HG03558 (cell line): Measurements from ENCODE around the gene GUCY2C.
"Not testable (repeated sequence)": the region's sequence is repeated elsewhere in the genome, so short reads cannot be mapped to it uniquely, and the experiment has no call there.

ENCODE experiments used
- ATAC-seq: cut with Tn5 transposase; IDR thresholded peaks from one replicate; pipeline ENCODE4 v1.9.1; 2021; ENCODE audit warnings: moderate number of reproducible peaks; ENCODE audit not compliant: unreplicated experiment; ENCODE audit errors: extremely low read depth

Gene GUCY2C

GRCh38 chr12:14696265-14696741, at the start of gene GUCY2C:
Gene GUCY2C, minus strand, starts transcription at chr12:14696599. Its CDS starts 151 bp downstream, at chr12:14696448.
- ATAC-seq: no peak

DNA sequence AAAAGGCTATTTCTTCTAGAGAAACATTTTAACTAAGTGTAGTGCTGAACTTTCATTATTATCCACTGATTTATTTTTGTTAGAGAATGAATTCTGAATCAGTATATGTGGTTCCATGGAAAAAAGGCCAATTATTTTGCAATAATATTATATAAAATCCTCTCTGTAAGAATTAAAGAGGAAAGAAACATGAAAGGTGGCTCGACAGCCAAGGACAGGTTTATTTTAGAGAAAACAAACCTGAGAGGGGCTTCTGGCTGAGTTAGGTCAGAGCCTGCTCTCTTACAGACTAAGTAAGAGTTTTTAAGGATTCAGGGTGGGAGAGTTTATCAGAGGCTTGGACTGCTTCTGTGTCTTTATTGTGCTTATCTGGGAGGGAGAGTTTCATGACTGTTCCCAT, 46.7 kb upstream of the GUCY2C start:
- ATAC-seq: no peak

DNA sequence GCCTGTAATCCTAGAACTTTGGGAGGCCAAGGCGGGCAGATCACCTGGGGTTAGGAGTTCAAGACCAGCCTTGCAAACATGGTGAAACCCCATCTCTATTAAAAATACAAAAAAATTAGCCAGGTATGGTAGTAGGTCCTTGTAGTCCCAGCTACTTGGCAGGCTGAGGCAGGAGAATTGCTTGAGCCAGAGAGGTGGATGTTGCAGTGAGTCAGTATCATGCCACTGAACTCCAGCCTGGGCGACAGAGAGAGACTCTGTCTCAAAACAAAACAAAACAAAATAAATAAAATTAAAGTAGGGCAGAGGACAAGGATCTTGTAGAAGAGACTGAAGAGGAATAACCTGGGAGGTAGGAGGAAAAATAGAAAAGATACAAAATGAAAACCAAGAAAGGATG, 45.5 kb upstream of the GUCY2C start:
- ATAC-seq: no peak

DNA sequence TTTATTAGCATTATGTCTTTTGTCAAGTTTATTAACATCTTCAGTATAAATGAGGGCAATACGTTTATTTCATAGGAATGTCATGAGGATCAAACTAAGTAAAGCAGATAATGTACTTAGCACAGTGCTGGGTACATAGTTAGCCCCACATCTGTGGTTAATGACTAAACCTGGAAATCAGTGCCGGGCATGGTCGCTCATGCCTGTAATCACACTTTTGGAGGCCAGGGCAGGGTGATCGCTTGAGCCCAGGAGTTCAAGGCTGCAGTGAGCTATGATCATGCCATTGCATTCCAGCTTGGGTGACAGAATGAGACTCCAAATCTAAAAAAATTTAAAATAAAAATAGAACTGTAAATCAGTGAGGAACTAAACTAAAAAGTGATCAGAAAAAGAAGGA, 44.8 kb upstream of the GUCY2C start:
- ATAC-seq: no peak

- not testable (repeated sequence) for ATAC-seq
Observed at GRCh38 chr12:14736441-14736840, 40.0 kb upstream of the GUCY2C start.

- ATAC-seq: no peak
Observed at GRCh38 chr12:14731821-14732220, 35.4 kb upstream of the GUCY2C start.

- ATAC-seq: no peak
Observed at GRCh38 chr12:14729586-14729985, 33.2 kb upstream of the GUCY2C start.

GRCh38 chr12:14723763-14724162, 27.4 kb upstream of the GUCY2C start:
- ATAC-seq: no peak

DNA sequence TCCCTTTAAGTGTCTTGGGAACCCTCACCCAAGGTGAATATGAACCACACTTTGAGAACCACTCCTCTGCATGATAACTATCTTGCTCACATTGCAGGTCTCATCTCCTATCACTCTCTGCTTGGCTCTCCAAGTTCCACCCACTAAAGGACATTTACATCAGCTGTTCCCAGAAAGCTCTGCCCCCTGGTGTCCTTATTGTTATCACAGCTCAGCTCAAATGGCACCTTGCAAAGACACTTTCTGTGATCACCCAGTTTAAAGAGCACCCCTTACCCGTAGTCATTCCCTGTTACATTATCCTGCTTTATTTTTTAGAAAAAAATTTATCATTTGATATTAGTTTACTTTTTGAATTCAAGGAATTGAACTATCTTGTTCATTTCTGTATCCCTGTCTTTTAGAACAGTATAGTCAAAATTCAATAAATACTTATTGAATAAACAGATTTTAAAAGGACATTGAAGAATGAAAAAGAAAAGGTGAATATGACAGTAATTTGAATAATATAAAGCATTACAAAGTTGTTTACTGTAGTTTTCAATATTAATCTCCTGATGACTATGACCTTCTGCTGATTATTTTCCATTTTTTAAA, 20.5 kb upstream of the GUCY2C start:
- no peak for ATAC-seq

DNA sequence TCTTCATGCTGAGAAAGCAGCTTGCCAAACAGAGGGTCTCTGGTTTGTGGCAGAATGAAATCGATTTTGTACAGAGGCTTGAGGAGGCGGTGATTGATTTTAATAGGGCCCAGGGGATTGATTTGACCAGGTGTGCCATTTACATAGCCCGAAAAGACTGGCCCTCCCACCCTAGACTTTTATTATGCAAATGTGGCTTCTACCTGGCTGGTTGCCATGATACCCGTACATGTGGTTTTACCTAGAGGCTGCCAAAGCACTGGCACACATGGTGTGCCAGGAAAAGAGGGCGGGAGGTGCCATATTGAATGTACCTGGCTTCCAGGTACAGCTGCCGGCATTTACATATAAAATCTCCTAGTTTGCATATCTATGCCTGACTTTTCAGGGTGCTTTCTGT, 18.0 kb upstream of the GUCY2C start:
- ATAC-seq: no peak

DNA sequence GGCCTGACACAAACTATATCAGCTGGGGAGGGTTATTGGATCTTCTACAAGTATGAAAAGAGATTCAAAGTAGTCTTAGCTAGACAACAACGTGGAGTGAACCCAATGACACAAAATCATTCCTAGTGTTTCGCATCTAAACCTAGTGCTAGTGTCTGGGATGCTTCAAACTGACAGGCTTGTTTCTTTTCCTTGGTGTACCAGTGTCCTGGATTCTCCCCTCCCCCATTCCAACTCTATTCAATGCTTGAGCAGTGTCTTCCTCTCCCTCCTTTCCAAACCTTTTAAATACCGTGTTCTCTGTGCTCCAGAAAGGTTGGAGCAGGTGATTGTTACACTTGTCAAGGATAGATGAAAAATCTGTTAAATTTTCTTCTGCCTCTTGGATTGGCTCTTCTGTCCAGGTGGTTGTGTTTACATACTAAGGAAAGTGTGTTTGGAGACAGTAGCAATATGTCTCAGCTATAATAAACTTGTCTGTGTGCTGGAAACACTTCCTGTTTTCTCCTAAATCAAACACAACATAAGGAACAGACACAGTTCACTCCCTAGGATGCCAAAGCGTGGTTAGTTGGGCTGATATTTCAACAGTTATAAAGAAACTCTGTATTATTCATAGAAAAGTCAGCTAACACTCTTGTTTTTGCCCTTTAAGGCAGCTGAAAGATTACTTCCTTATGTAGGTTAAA, 14.4 kb upstream of the GUCY2C start:
- ATAC-seq: no peak

DNA sequence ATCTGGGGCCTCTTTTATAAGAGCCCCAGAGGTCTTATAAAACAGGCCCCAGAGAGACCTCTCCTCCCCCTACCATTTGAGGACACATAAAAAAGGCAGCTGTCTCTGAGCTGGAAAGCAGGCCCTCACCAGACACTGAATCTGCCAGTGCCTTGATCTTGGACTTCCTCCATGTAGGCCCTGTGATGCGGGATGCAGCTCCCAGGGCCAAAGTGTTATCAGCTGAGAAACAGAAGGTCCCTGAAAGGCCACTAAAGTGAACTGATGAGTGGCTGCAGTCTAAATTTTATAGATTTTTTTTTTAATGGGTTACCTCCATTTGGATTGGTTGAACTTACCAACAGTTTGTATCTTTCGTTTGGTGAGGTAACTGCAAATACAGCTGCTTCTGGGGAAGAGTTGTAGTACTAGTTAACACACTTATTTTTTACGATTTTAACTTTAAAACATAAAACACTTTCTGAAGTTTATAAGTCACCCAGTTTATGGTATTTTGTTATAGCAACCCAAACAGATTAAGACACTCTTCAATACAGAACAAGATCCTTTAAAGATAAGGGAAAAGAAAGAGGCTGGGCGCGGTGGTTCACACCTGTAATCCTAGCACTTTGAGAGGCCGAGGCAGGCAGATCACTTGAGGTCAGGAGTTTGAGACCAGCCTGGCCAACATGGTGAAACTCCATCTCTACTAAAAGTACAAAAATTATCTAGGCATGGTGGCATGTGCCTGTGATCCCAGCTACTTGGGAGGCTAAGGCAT, 5.6 kb upstream of the GUCY2C start:
- ATAC-seq: no peak

GRCh38 chr12:14700935-14701334, 4.5 kb upstream of the GUCY2C start:
- ATAC-seq: no peak

DNA sequence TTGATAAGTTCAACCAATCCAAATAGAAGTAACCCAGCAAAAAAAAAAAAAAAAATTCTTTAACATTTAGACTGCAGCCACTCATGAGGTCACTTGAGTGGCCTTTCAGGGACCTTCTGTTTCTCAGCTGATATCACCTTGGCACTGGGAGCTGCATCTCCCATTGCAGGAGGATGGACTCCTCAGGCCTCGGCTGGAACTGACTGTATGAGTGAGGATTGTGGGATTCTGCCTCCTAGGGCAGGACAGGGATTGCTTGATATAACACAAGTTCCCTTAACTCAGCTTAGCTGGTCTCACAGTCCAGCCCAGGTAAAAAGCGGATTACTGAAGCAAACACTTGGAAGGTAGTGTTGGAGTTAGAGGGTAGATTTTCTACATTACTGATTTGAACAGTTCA, 3.5 kb upstream of the GUCY2C start:
- no peak for ATAC-seq

DNA sequence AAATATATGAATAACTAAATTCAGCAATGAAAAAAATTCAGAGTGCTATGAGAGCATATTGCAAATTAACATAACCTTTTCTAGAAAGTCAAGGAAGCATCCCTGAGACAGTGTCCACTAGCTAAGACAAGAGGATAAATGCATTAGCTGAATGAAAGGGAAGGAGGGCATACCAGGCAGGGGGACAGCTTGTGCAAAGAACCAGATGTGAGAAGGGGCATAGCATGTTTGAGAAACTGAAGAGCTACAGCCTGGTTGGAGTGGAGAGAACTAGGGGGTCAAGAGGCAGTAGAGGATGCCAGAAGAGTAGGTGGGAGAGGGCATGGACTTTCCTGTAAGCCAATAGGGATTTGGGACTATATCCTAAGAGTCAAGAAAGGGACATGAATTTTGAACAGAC, 2.2 kb upstream of the GUCY2C start:
- ATAC-seq: no peak

DNA sequence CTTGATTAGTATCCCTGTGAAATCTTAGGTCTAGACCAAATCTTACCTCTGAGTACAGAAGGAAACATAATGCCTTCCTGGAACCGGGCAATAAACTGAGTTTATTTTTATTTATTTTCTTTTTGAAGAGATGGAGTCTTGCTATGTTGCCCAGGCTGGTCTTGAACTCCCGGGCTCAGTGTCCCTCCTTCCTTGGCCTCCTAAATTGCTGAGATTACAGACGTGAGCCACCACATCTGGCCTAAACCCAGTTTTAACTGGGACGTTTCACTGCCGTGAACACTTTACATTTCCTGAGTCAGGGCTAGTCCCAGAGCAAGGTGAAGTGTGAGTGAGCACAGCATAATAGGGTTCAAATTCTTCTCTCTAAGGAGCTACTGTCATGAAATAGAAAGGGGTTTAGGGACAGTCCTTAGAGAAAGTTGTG, 671 bp downstream of the GUCY2C start:
- no peak for ATAC-seq

DNA sequence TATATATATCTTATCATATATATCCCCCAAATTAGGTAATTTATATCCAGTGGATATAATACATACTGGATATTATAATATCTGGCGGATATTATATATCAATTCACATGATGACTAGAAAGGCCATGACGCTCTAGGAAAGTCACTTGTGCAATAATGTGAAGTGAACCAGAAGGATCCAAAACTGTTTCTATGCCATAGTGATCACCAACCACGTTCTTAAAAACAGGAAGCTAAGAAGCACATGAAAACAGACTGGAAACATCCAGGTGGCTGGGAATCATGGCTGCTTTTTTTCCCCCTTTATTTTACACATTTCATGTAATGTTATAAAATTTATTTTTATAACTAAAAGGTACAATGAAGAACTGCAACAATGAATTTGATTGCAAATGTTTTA, 1.4 kb downstream of the GUCY2C start:
- ATAC-seq: no peak

DNA sequence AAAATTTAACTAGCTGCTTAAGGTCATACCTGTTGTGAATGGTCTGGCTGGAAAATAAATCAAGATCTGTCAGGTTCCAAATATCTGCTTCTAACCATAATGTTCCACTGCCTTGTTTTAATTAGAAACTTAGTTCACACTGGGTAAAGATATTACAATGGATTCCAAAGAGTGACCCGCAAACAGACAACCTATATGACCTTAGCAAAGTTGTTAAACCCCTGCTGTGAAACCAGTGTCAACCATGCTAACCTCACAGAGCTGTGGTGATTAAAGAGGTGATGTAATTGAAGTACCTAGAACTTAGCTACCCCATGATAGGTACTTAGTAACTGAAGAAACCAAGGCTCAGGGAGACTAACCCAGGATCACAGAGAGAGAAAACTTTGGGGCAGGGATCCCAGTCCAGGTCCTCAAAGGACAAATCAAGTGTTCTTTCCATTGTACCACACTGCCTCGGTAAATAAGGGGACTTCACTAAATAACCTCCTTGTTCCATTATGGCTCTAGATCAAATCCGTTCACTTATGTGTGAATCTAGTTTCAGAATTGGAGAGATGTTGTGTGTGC, 2.2 kb downstream of the GUCY2C start:
- no peak for ATAC-seq

DNA sequence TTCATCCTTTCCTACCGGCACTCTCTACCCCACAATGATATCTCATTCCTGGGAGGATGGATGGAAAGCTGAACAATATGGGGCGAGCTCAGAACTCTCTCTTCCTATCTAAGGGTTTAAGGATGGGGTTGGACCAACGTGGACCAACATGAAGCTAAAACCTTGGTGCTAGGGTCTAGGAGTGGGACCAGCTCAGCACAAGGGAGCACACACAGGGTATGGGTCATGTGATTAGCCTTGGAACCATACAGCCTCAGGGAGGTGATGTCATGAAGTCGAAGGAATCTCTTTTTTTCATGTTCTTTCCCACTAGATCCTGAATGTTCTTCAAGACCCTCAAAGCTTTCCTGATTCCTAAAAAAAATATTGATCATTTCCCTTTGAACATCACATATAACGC, 3.3 kb downstream of the GUCY2C start:
- ATAC-seq: no peak

GRCh38 chr12:14691560-14691959, 4.8 kb downstream of the GUCY2C start:
- ATAC-seq: no peak

GRCh38 chr12:14689996-14690395, 6.4 kb downstream of the GUCY2C start:
- ATAC-seq: no peak
